ENCODE measurements around the gene UGT1A4.

GRCh38 chr2:233772153-233772552, 53.6 kb downstream of the UGT1A4 start:
- TF ChIP-seq, protein P1, sequence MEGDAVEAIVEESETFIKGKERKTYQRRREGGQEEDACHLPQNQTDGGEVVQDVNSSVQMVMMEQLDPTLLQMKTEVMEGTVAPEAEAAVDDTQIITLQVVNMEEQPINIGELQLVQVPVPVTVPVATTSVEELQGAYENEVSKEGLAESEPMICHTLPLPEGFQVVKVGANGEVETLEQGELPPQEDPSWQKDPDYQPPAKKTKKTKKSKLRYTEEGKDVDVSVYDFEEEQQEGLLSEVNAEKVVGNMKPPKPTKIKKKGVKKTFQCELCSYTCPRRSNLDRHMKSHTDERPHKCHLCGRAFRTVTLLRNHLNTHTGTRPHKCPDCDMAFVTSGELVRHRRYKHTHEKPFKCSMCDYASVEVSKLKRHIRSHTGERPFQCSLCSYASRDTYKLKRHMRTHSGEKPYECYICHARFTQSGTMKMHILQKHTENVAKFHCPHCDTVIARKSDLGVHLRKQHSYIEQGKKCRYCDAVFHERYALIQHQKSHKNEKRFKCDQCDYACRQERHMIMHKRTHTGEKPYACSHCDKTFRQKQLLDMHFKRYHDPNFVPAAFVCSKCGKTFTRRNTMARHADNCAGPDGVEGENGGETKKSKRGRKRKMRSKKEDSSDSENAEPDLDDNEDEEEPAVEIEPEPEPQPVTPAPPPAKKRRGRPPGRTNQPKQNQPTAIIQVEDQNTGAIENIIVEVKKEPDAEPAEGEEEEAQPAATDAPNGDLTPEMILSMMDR (IDR thresholded peaks at IDR 0.05 in 4 of 5, conservative IDR thresholded peaks at IDR 0.05 in 1 of 5), result no peak
- TF ChIP-seq POLR2A (IDR thresholded peaks at IDR 0.05), result no peak

Measured in gastrocnemius medialis (tissue), 4 donors.